ENCODE measurements around the gene KCNIP1.

- no peak for TF ChIP-seq CTCF (IDR thresholded peaks at IDR 0.05 in 2 of 3, conservative IDR thresholded peaks at IDR 0.05 in 1 of 3; ENCODE audit: borderline replicate concordance in 1 of 3, insufficient read depth in 1 of 3, low read depth in 2 of 3, low read length in 2 of 3)
- no peak for TF ChIP-seq EZH2 (IDR thresholded peaks at IDR 0.05)
- no peak for TF ChIP-seq TCF7L2 (IDR thresholded peaks at IDR 0.05; ENCODE audit: borderline replicate concordance, extremely low read depth, insufficient read depth, insufficient read length)
- TF ChIP-seq SIN3A (IDR thresholded peaks at IDR 0.05; ENCODE audit: low read depth), result no peak
- TF ChIP-seq POLR2AphosphoS5 (IDR thresholded peaks at IDR 0.05; ENCODE audit: low read depth, low read length), result no peak
These were observed 233.8 kb downstream of the KCNIP1 start for GRCh38 chr5:170737591-170737990.
